Ovary (tissue), 3 donors: ENCODE results near the gene C19orf12.

ENCODE experiments used
- CTCF ChIP-seq, 3 donors: fragments of 450-650 bp in 2 of 3; fragments of 200-600 bp in 1 of 3; IDR thresholded peaks; one replicate each; pipeline versions ENCODE4 v1.5.1 to v1.8.0; 2016 to 2022; ENCODE audit warnings: antibody characterized with exemption in 3 of 3, mild to moderate bottlenecking in 1 of 3
- POLR2A ChIP-seq: fragments of 450-650 bp; IDR thresholded peaks from one replicate; pipeline ENCODE4 v1.6.1; 2017; ENCODE audit warnings: antibody characterized with exemption, mild to moderate bottlenecking, moderate library complexity
- donor health status: DM: no; HTN: no; CAD: no.

DNA sequence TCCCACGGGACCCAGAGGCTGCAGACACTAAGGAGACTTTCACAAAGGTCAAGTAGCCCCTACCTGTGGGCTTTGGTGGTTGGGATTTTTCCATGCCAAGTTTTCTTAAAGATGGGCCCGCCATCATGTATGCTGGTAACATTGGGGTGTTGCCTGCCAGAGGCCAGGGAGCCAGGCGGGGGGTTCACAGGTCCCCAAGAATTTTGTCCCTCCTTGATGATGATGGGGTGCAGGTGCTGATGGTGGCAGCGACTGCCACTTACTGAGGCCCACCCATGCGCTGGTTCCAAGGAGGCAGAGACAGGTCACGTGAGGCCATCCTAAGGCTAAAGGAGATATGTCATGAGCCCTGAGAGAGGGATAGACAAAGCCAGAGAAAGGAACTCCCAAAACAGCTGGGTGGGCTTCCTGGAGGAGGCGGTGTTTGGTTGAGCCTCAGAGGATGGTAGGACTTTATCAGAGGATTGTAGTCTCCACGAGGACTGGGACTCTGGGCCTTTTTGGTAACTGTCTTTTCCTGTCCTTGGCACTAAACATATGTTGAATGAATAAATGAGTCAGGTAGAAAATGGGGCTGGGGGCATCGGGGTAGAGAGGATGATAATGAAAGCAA, 35.4 kb downstream of the C19orf12 start:
- TF ChIP-seq POLR2A = no peak
- TF ChIP-seq CTCF (IDR thresholded peaks at IDR 0.05) = no peak
